Activated CD4-positive, alpha-beta T cell treated with anti-CD3 and anti-CD28 coated beads for 48 hours (primary cell): ENCODE measurements around the gene KCTD15.
A peak's percentile ranks its signal among the peaks of the same experiment; 100 is the strongest.

Experiments used
- DNase-seq: peaks from one replicate; pipeline ENCODE4 v3.0.0-alpha.2; 2020

KCTD15 gene

DNA sequence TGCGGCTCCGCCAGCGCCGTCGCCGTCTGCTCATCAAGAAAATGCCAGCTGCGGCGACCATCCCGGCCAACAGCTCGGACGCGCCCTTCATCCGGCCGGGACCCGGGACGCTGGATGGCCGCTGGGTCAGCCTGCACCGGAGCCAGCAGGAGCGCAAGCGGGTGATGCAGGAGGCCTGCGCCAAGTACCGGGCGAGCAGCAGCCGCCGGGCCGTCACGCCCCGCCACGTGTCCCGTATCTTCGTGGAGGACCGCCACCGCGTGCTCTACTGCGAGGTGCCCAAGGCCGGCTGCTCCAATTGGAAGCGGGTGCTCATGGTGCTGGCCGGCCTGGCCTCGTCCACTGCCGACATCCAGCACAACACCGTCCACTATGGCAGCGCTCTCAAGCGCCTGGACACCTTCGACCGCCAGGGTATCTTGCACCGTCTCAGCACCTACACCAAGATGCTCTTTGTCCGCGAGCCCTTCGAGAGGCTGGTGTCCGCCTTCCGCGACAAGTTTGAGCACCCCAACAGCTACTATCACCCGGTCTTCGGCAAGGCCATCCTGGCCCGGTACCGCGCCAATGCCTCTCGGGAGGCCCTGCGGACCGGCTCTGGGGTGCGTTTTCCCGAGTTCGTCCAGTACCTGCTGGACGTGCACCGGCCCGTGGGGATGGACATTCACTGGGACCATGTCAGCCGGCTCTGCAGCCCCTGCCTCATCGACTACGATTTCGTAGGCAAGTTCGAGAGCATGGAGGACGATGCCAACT, 24.4 kb upstream of the KCTD15 start:
- no peak for DNase-seq

- no peak for DNase-seq
Measured at GRCh38 chr19:33772858-33773180, 23.9 kb upstream of the KCTD15 start.

DNA sequence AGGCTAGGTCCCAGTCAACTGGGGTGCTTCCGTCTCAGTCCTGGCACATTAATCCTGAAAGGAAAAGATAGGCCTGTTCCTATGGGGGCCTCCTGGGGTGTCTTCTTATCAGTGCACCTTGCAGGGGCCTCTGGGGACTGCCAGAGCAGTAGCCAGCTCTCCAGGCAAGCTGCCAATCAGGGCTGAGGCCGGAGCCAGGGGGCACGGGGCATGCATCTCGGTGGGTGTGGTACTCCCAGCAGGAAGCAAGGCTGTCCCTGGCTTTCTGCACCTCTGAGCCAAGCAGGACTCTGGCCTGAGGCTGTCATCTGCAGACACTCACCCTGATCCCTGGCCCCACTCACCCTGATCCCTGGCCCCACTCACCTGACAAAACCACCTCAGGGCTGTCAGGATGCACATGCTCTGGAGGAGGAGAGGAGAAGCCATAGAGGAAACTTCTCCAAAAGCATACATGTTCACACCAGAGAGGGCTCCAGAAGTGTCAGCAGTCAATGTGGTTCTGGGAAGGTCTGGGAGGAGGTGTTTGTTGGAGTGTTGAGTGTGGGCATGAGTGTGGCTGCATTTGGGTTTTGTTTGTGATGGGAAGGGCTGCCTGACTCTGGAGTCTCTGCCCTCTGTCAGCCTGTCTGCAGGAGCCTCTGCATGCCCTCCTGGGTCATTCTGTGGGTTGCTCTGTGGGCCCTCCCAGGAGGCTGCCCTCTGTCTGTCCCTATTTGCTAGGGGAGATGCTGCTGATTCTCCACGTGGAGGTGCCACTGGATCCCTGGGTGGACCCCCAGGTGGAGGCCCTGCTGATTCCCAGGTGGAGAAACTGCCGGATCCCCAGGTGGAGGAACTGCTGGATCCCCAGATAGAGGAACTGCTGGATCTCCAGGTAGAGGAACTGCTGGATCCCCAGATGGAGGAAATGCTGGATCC, 22.7 kb upstream of the KCTD15 start:
- DNase-seq = no peak

DNA sequence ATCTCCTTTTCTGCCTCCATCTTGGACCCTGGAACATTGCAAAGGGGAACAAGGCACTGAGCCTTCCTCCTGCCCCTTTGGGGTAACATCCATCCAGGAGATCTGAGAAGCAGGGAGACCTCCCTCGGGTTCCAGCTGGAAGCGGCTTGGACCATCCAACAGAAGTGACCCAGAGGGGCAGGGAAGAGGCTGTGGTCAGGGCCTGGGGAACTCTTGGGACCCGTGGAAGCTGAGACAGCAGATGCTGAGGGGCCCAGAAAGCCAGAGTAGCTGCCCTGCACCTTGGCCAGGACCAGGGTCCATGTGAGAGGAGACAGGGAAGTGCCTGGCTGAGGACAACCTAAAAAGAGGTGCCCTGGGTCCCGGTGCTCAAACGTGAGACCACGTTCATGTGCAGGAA, 21.9 kb upstream of the KCTD15 start:
- DNase-seq = no peak

GRCh38 chr19:33775731-33776487, 20.8 kb upstream of the KCTD15 start:
- DNase-seq = no peak

DNA sequence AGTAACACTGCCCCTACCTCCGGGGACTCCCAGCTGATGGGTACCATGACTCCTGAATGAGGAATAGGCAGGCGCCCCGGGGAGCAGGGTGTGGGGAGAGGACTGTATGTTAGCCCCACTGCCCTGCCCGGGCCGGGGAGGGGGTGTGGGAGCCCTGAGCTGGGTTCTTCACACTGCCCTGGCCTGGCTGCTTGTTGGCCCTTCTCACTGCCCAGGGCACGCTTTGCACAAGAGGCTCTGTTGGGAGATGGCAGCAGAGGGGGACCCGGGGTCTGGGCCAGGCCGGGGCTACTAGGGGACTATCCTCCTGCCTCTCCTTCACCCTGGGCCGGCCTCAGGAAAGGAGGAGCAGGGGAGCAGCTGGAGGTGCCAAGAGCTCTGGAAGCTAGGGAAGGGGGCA, 19.3 kb upstream of the KCTD15 start:
- no peak for DNase-seq

DNA sequence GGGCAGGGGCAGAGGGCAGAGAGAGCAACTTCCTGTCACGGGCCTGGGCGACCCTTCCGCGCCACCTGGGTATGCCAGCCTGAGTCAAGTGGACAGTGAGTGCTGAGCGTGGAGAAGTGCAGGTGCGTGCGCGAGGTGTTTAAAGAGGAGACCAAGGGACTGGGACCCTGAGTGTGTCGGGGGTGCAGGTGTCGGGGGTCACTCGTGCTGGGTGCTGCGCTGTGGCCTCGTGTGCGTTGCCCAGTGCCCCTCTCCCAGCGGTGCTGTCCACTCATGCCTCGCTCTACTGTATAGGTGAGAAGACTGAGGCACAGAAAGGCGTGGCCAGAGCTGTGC, 18.9 kb upstream of the KCTD15 start:
- no peak for DNase-seq

DNA sequence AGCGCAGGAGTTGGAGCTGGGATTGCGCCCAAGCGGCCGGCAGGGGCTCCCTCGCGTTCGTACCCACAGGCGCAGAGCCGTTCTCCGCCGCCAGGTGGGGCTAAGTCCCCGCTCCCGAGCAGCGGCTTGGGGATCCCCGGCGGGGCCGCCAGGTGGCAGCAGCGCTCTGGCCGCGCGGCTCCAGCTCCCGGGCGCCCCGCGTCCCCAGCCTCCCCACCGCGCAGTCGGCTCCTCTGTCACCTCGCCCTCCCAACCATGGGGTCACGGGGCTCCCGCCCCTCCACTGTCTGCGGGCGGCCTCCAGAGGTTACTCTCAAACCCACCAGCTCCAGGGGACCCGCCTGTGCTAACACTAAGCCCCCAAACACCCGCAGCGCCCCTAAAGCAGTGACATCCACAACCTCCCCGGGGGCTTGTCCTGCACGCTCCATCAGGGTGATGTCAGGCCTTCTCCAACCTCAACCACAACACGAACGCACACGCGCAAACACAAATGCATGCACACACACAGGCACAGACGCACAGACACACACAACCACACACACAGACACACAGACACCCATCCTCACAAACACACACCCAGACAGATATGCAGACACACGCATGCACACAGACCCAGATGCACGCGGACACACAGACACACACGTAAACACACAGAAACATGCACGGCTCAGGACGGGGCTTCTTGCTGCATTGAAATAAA, 18.4 kb upstream of the KCTD15 start:
- peak; percentile 90 for DNase-seq

GRCh38 chr19:33779849-33780248, 16.8 kb upstream of the KCTD15 start:
- DNase-seq = no peak

GRCh38 chr19:33780251-33780650, 16.4 kb upstream of the KCTD15 start:
- no peak for DNase-seq

- no peak for DNase-seq
Measured at GRCh38 chr19:33780746-33781145, 15.9 kb upstream of the KCTD15 start.

DNA sequence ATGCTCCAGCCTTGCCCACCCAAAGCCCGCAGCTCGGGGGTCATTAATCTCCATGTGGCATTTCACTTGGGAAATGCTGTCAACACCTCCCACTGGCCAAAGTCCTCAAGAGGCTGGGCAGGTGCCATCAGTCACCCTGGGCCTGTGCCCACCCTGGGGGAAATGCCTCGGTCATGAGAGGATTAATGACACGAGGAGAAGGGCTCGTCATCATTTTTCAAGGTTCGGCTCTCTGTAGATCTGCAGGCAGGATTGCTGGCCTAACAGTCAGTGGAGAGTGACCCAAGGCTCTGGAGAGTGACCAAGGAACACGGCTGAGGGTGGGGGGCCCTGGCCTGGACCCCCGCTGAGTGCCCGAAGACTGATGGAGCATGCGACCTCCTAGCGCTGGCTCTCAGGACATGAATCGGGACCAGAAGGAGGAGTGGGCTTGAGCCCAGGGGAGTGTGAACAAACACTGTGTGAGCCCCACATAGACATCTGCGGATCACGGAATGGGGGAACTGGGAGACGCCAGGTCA, 15.2 kb upstream of the KCTD15 start:
- no peak for DNase-seq

DNA sequence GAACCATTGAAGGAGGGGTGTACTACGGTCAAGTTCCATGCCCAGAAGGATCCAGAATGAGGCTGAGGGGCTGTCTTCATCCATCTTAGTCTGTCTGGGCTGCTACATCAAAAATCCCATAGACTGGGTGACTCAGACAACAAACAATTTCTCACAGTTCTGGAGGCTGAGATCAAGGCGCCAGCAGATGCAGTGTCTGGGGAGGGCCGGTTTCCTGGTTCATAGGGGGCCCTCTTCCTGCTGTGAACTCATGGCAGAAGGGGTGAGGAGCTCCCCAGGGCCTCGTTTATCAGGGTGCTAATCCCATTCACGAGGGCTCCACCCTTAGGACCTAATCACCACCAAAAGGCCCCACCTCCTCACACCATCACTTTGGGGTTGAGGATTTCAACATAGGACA, 14.7 kb upstream of the KCTD15 start:
- no peak for DNase-seq

DNA sequence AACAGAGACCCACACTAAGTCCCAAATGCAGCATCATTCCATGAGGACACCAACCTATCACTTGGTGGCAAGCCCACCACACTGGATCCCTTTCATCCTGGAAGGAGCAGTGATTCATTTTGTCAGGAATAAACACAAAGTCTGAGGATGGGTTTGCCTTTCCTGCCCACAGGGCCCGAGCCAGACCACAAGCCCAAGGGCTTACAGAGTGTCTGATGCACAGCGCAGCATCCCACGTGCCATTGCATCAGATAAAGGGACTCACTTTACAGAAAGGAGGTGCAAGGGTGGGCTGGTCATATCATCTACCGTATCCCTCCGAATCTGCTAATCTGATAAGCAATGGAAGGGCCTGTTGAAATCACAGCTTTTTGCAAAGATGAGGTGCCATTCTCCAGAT, 12.2 kb upstream of the KCTD15 start:
- no peak for DNase-seq

DNA sequence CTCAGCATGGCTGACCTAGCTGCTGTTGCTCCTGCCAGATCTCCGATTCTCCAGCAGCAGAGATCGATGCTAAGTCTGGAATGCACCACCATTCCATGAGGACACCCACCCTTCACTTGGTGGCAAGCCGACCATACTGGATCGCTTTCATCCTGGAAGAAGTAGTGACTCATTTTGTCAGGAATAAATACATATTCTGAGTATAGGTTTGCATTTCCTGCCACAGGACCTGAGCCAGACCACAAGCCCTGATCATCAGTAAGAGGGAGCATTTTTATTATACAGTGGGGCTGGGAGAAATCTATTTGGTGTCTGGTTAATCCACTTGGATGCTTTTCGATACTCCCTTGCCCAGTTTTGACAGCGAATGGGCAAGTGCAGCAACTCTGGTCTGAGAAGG, 10.9 kb upstream of the KCTD15 start:
- DNase-seq = no peak

- no peak for DNase-seq
Measured at GRCh38 chr19:33788676-33789075, 8.0 kb upstream of the KCTD15 start.

- DNase-seq = no peak
Measured at GRCh38 chr19:33789344-33789743, 7.3 kb upstream of the KCTD15 start.

- no peak for DNase-seq
Measured at GRCh38 chr19:33794683-33795369, 1.8 kb upstream of the KCTD15 start.

DNA sequence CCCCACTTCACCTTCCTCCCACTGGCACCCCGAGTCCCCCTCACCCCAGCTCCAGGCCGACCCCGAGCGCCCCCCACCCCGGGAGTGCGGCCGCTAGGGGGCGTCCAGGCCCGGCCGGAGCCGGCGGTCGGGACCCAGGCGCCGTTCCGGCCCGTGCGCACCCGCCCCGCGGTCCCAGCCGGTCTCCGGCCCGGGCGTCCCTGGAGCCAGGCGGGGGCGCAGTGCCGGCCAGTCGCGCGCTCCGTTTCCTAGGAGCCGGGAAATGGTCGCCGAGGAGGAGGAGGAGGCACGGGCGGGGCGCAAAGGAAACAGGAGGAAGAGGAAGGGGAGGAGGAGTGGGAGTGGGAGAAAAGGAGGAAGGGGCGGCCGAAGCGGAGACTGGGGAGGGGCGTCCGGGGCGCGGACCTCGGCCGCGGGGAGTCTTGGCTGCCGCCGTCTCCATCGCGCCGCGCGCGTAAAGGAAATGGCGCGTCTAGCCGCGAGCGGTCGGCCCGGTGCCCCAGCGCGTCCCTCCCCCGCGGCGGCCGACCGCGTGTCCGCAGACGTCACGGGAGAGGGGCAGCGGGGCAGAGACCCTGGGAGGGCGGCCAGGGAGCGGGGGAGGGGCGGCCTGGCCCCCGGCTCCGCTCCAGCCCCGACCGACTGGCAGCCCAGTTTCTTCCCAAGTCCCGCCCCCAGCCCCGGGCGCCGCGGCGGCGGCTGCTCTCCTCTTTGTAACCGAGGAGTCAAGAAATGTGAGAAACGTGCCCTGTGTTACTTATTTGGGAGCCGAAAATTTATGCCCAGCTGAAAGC, 1.1 kb upstream of the KCTD15 start:
- peak; percentile 71 for DNase-seq

DNA sequence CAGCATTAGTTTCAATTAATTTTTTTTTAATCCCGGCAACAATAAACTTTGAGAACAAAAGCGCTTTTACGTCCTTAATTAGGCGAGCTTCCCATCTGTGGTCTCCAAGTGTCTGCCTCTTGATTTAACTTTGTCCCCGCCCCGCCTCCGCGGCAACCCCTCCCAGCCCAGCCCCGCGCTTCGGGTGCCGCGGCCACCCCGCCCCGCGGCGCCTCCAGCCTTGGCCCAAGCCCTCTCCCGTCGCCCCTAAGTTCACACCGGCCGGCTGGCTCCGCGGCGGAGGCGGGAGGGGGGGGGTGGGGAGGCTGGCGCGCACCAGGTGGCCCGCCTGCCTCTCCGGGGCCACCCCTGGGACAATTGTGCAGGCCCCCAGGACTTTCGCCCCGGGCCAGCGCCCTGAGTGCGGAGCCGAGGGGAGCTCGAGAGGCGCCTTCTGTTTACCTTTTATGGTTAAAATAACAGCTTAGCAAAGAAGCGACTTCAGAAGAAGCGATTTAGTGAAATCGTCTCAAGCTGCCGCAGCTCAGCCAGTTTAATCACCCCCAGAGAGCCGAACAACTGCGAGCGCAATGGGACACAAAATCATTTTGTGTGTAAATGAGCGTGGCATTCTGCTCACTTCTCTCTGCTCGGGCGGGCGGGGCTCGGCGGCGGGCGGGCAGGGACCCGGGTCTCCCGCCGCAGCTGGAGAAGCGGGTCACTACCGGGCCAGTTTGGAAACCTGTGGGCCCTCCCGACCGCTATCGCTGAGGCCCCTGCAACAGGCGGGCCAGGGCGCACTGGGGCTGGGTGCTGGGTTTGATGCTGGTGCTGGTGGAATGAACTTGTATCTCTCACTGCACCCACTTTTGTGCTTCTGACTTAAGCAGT, 1.4 kb downstream of the KCTD15 start:
- DNase-seq = peak; percentile 29
